Measurements from ENCODE around the gene PIEZO1.

DNA sequence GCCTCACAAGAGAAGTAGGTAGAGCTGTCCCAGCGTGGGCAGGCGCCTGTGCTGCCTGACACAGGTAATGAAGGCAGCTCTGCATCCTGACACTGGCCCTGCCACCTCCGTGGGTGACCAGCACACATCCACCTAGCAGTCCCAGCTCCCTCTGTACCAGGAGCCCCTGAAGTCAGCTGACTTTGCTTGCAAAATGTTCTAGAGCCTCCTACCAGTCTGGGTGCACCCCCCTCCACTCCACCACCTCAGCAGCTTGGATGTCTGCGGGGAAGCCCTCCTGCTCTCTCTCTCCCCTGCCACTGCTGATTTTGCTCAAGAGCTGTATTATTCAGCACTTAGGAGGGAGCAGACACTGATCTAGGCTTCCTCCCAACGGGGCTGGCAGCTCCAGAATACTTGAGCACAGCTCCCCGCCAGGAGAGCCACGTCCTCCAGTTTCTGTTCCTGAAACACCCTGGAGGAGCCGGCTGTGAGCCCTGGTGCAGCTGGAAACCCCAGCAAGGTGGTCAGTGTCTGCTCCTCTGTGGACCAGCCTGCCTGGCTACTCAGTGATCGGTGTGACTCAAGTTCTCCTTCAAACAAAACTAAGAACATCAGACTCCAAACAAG, 79.8 kb downstream of the PIEZO1 start:
- TF ChIP-seq GATA2 (IDR thresholded peaks at IDR 0.05; ENCODE audit: low read depth, low read length) (no peak), GATA3 (IDR thresholded peaks at IDR 0.05; ENCODE audit: low read depth, low read length) (no peak)
